ENCODE data around the gene AP1S1.

DNA sequence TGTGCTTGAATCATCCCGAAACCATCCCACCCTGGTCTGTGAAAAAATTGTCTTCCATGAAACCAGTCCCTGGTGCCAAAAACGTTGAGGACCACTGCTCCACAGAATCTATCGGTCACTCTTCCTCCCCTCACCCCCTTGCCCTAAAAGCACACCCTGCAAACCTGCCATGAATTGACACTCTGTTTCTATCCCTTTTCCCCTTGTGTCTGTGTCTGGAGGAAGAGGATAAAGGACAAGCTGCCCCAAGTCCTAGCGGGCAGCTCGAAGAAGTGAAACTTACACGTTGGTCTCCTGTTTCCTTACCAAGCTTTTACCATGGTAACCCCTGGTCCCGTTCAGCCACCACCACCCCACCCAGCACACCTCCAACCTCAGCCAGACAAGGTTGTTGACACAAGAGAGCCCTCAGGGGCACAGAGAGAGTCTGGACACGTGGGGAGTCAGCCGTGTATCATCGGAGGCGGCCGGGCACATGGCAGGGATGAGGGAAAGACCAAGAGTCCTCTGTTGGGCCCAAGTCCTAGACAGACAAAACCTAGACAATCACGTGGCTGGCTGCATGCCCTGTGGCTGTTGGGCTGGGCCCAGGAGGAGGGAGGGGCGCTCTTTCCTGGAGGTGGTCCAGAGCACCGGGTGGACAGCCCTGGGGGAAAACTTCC lies 28.2 kb upstream of the AP1S1 start:
- TF ChIP-seq, protein P1, sequence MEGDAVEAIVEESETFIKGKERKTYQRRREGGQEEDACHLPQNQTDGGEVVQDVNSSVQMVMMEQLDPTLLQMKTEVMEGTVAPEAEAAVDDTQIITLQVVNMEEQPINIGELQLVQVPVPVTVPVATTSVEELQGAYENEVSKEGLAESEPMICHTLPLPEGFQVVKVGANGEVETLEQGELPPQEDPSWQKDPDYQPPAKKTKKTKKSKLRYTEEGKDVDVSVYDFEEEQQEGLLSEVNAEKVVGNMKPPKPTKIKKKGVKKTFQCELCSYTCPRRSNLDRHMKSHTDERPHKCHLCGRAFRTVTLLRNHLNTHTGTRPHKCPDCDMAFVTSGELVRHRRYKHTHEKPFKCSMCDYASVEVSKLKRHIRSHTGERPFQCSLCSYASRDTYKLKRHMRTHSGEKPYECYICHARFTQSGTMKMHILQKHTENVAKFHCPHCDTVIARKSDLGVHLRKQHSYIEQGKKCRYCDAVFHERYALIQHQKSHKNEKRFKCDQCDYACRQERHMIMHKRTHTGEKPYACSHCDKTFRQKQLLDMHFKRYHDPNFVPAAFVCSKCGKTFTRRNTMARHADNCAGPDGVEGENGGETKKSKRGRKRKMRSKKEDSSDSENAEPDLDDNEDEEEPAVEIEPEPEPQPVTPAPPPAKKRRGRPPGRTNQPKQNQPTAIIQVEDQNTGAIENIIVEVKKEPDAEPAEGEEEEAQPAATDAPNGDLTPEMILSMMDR (IDR thresholded peaks at IDR 0.05): no peak
- TF ChIP-seq EP300 (IDR thresholded peaks at IDR 0.05) (no peak), POLR2A (IDR thresholded peaks at IDR 0.05) (no peak), POLR2AphosphoS5 (IDR thresholded peaks at IDR 0.05) (no peak)
